NCI-H1436 (cell line): Measurements from ENCODE around the gene CARNS1.
A peak's percentile ranks its signal among the peaks of the same experiment; 100 is the strongest.
"Not testable (repeated sequence)": the region's sequence is repeated elsewhere in the genome, so short reads cannot be mapped to it uniquely, and the experiment has no call there.

Experiments used
- DNase-seq: peaks from one replicate; lab custom pipeline; 2025; lab: John Stamatoyannopoulos, UW

Gene CARNS1

GRCh38 chr11:67409781-67410368 is 5.6 kb upstream of the CARNS1 start:
- peak; percentile 91 for DNase-seq

GRCh38 chr11:67410369-67410831 is 5.1 kb upstream of the CARNS1 start:
- no peak for DNase-seq

- DNase-seq = no peak
Observed at GRCh38 chr11:67410984-67411784, 4.3 kb upstream of the CARNS1 start.

GRCh38 chr11:67411785-67412152 is 3.7 kb upstream of the CARNS1 start:
- DNase-seq = no peak

- no peak for DNase-seq
Observed at GRCh38 chr11:67412495-67413179, 2.8 kb upstream of the CARNS1 start.

- no peak for DNase-seq
Observed at GRCh38 chr11:67413266-67413849, 2.1 kb upstream of the CARNS1 start.

GRCh38 chr11:67416416-67417335 is 1.2 kb downstream of the CARNS1 start:
- DNase-seq = peak; percentile 58

GRCh38 chr11:67417425-67417824 is 1.9 kb downstream of the CARNS1 start:
- DNase-seq = no peak

- DNase-seq = no peak
Observed at GRCh38 chr11:67418476-67419281, 3.2 kb downstream of the CARNS1 start.

- DNase-seq = no peak
Observed at GRCh38 chr11:67419325-67420049, 4.0 kb downstream of the CARNS1 start.

GRCh38 chr11:67420147-67420645 is 4.7 kb downstream of the CARNS1 start:
- DNase-seq = no peak

GRCh38 chr11:67420646-67421429 is 5.4 kb downstream of the CARNS1 start:
- peak; percentile 91 for DNase-seq

GRCh38 chr11:67421430-67422031 is 6.1 kb downstream of the CARNS1 start:
- no peak for DNase-seq

GRCh38 chr11:67422891-67423290 is 7.4 kb downstream of the CARNS1 start:
- DNase-seq = no peak

- DNase-seq = no peak
Observed at GRCh38 chr11:67423466-67423865, 8.0 kb downstream of the CARNS1 start.

- DNase-seq = no peak
Observed at GRCh38 chr11:67423891-67424613, 8.6 kb downstream of the CARNS1 start.

GRCh38 chr11:67427364-67427859 is 11.9 kb downstream of the CARNS1 start:
- not testable (repeated sequence) for DNase-seq
